GM21619 (cell line): ENCODE results near the gene MMS22L.

Source experiments
- ATAC-seq: cut with Tn5 transposase; IDR thresholded peaks from one replicate; pipeline ENCODE4 v1.9.1; 2021; ENCODE audit not compliant: unreplicated experiment

Gene MMS22L

GRCh38 chr6:97282726-97283617, at the start of gene MMS22L:
Gene MMS22L, minus strand, starts transcription at chr6:97283216. Its CDS starts 739 bp downstream, at chr6:97282477.
- peak; percentile 96 for ATAC-seq

- ATAC-seq: no peak
Observed at GRCh38 chr6:97322811-97323210, 39.8 kb upstream of the MMS22L start.

- no peak for ATAC-seq
Observed at GRCh38 chr6:97322226-97322625, 39.2 kb upstream of the MMS22L start.

- ATAC-seq: no peak
Observed at GRCh38 chr6:97316978-97317377, 34.0 kb upstream of the MMS22L start.

GRCh38 chr6:97312241-97312640, 29.2 kb upstream of the MMS22L start:
- ATAC-seq: no peak

- ATAC-seq: no peak
Observed at GRCh38 chr6:97306544-97307320, 23.7 kb upstream of the MMS22L start.

GRCh38 chr6:97305414-97306066, 22.5 kb upstream of the MMS22L start:
- no peak for ATAC-seq

GRCh38 chr6:97304701-97305100, 21.7 kb upstream of the MMS22L start:
- no peak for ATAC-seq

GRCh38 chr6:97294451-97294850, 11.4 kb upstream of the MMS22L start:
- peak; percentile 63 for ATAC-seq

- ATAC-seq: no peak
Observed at GRCh38 chr6:97293198-97293696, 10.2 kb upstream of the MMS22L start.

- ATAC-seq: no peak
Observed at GRCh38 chr6:97292671-97293070, 9.7 kb upstream of the MMS22L start.

GRCh38 chr6:97291896-97292295, 8.9 kb upstream of the MMS22L start:
- ATAC-seq: no peak

GRCh38 chr6:97289332-97289731, 6.3 kb upstream of the MMS22L start:
- ATAC-seq: no peak

- ATAC-seq: no peak
Observed at GRCh38 chr6:97288188-97288587, 5.2 kb upstream of the MMS22L start.

- peak; percentile 0 for ATAC-seq
Observed at GRCh38 chr6:97282238-97282725, 734 bp downstream of the MMS22L start.

GRCh38 chr6:97280766-97281165, 2.2 kb downstream of the MMS22L start:
- no peak for ATAC-seq

- ATAC-seq: no peak
Observed at GRCh38 chr6:97275804-97276203, 7.2 kb downstream of the MMS22L start.

GRCh38 chr6:97269821-97270220, 13.2 kb downstream of the MMS22L start:
- ATAC-seq: no peak

GRCh38 chr6:97262676-97263075, 20.3 kb downstream of the MMS22L start:
- no peak for ATAC-seq

GRCh38 chr6:97246842-97247241, 36.2 kb downstream of the MMS22L start:
- no peak for ATAC-seq

GRCh38 chr6:97240222-97240621, 42.8 kb downstream of the MMS22L start:
- ATAC-seq: no peak
